GM12878 (cell line): ENCODE data around the gene CCDC85A.

Source experiments
- BCL11A ChIP-seq: IDR thresholded peaks from 2 replicates; pipeline ENCODE4 v1.6.1; 2011; ENCODE audit warnings: low read depth, low read length
- CBX3 ChIP-seq: fragments of 200-600 bp; sonication (generic); IDR thresholded peaks from 2 replicates; pipeline ENCODE4 v1.6.1; 2016; ENCODE audit warnings: low read depth, borderline replicate concordance
- GATAD2B ChIP-seq: fragments of 450-650 bp; conservative IDR thresholded peaks from 2 replicates; pipeline ENCODE4 v1.6.1; 2017; ENCODE audit warnings: low read depth, mild to moderate bottlenecking, moderate library complexity
- NR2F1 ChIP-seq: fragments of 450-650 bp; conservative IDR thresholded peaks from 2 replicates; pipeline ENCODE4 v1.6.1; 2017; ENCODE audit warnings: mild to moderate bottlenecking
- POLR2AphosphoS5 ChIP-seq: IDR thresholded peaks from 2 replicates; pipeline ENCODE4 v1.6.1; 2011; ENCODE audit warnings: mild to moderate bottlenecking, low read length, inconsistent platforms
- TF ChIP-seq, protein P1 (sequence below), 3 experiments: IDR thresholded peaks in 2 of 3; conservative IDR thresholded peaks in 1 of 3; 2 replicates each; pipeline ENCODE4 v1.5.1; 2011; ENCODE audit warnings: low read depth in 3 of 3, low read length in 3 of 3, mild to moderate bottlenecking in 3 of 3, control low read depth in 2 of 3, moderate library complexity in 2 of 3, inconsistent platforms in 1 of 3, mixed read lengths in 1 of 3; ENCODE audit not compliant: control insufficient read depth in 2 of 3, insufficient read depth in 1 of 3; ENCODE audit errors: extremely low read depth in 1 of 3

DNA sequence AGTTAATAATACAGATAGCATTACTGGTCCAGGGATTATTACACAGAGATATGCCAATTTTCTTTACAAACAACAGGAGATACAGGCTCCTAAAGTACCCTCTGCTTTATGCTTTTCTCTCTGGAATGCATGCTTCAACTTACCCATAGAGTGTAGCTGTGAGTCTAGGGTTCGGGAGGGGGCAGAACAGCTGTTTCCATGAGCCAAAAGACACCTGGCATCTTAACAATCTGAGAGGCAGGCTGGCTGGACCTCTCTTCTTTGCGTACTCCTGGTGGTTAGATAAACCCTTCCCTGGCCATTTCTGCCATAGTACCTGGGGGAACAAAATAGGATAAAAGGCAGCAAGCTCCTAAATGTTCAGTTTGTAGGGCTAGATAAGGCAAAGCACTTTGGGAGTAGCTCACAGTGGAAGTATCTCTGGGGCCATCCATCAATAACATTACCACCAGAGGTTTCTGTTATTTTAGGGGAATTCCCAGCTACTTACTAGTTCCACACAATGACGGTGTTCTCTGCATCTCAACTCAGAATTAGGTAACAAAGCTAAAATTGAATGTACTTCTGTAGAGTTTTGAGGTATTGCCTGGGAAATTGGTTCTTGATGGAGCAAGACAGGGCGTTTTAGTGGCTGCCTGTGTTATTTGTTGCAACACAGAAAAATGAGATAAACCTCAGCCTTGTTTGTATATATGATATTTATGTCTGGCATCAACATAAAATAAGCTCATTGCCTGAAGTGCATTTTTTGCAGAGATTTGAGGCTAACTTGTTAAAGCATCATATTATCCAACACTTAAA lies 6.2 kb upstream of the CCDC85A start:
- TF ChIP-seq CBX3, result no peak
- TF ChIP-seq BCL11A, result no peak
- TF ChIP-seq, protein P1, sequence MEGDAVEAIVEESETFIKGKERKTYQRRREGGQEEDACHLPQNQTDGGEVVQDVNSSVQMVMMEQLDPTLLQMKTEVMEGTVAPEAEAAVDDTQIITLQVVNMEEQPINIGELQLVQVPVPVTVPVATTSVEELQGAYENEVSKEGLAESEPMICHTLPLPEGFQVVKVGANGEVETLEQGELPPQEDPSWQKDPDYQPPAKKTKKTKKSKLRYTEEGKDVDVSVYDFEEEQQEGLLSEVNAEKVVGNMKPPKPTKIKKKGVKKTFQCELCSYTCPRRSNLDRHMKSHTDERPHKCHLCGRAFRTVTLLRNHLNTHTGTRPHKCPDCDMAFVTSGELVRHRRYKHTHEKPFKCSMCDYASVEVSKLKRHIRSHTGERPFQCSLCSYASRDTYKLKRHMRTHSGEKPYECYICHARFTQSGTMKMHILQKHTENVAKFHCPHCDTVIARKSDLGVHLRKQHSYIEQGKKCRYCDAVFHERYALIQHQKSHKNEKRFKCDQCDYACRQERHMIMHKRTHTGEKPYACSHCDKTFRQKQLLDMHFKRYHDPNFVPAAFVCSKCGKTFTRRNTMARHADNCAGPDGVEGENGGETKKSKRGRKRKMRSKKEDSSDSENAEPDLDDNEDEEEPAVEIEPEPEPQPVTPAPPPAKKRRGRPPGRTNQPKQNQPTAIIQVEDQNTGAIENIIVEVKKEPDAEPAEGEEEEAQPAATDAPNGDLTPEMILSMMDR (IDR thresholded peaks at IDR 0.05 in 2 of 3, conservative IDR thresholded peaks at IDR 0.05 in 1 of 3; ENCODE audit: control insufficient read depth in 2 of 3, extremely low read depth in 1 of 3, insufficient read depth in 1 of 3, low read depth in 3 of 3, low read length in 3 of 3), result no peak
- TF ChIP-seq NR2F1, result no peak
- no peak for TF ChIP-seq GATAD2B
- no peak for TF ChIP-seq POLR2AphosphoS5
